HEK293 (cell line): ENCODE results near the gene HTATIP2.

ENCODE experiments used
- KLF16 ChIP-seq: fragments of 450-650 bp; formaldehyde crosslinking; IDR thresholded peaks from 2 replicates; pipeline ENCODE4 v1.5.1; 2017; ENCODE audit warnings: missing biosample characterization, missing genetic modification characterization
- REST ChIP-seq: fragments of 450-650 bp; formaldehyde crosslinking; IDR thresholded peaks from 2 replicates; pipeline ENCODE4 v1.5.1; 2016; ENCODE audit warnings: missing biosample characterization, missing genetic modification characterization
- ZNF544 ChIP-seq: fragments of 450-650 bp; formaldehyde crosslinking; IDR thresholded peaks from 2 replicates; pipeline ENCODE4 v1.5.0; 2017; ENCODE audit warnings: missing biosample characterization, missing genetic modification characterization
- ZNF701 ChIP-seq: fragments of 450-650 bp; formaldehyde crosslinking; IDR thresholded peaks from 2 replicates; pipeline ENCODE4 v1.5.1; 2016; ENCODE audit warnings: missing biosample characterization, missing genetic modification characterization
- TF ChIP-seq, protein P1 (sequence below): fragments of 450-650 bp; formaldehyde crosslinking; IDR thresholded peaks from 2 replicates; pipeline ENCODE4 v1.5.1; 2016; ENCODE audit warnings: missing biosample characterization, missing genetic modification characterization

- no peak for TF ChIP-seq REST (tag by site-specific recombination)
- TF ChIP-seq ZNF701 (tag by site-specific recombination) = no peak
- TF ChIP-seq, protein P1, sequence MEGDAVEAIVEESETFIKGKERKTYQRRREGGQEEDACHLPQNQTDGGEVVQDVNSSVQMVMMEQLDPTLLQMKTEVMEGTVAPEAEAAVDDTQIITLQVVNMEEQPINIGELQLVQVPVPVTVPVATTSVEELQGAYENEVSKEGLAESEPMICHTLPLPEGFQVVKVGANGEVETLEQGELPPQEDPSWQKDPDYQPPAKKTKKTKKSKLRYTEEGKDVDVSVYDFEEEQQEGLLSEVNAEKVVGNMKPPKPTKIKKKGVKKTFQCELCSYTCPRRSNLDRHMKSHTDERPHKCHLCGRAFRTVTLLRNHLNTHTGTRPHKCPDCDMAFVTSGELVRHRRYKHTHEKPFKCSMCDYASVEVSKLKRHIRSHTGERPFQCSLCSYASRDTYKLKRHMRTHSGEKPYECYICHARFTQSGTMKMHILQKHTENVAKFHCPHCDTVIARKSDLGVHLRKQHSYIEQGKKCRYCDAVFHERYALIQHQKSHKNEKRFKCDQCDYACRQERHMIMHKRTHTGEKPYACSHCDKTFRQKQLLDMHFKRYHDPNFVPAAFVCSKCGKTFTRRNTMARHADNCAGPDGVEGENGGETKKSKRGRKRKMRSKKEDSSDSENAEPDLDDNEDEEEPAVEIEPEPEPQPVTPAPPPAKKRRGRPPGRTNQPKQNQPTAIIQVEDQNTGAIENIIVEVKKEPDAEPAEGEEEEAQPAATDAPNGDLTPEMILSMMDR (tag by site-specific recombination) = no peak
- no peak for TF ChIP-seq ZNF544 (tag by site-specific recombination)
- no peak for TF ChIP-seq KLF16
These were observed 27.5 kb upstream of the HTATIP2 start for GRCh38 chr11:20336056-20336455.
